Epithelial cell of prostate (primary cell): Measurements from ENCODE around the gene MTNR1B.
A peak's percentile ranks its signal among the peaks of the same experiment; 100 is the strongest.

Experiments used
- DNase-seq: peaks from one replicate; pipeline ENCODE4 v3.0.0-alpha.2; 2011; ENCODE audit warnings: low read depth, low spot score
- H3K27ac ChIP-seq: fragments of 450-650 bp; 2 replicates; pipeline ENCODE4 v1.5.1; 2017; ENCODE audit warnings: mild to moderate bottlenecking

The MTNR1B gene

GRCh38 chr11:92969634-92970347, at the start of gene MTNR1B:
TSS of gene MTNR1B (plus strand) at chr11:92969651. CDS start at chr11:92969726, 75 bp downstream.
- no peak for DNase-seq
- no peak within 1 kb of the TSS for H3K27ac ChIP-seq

GRCh38 chr11:92920331-92920730, 49.1 kb upstream of the MTNR1B start:
- H3K27ac ChIP-seq, result no peak overlapping the region
- DNase-seq, result no peak

GRCh38 chr11:92922731-92923130, 46.7 kb upstream of the MTNR1B start:
- H3K27ac ChIP-seq, result no peak overlapping the region
- no peak for DNase-seq

- no peak for DNase-seq
- no peak overlapping the region for H3K27ac ChIP-seq
Measured at GRCh38 chr11:92929246-92929645, 40.2 kb upstream of the MTNR1B start.

GRCh38 chr11:92929653-92930052, 39.8 kb upstream of the MTNR1B start:
- no peak overlapping the region for H3K27ac ChIP-seq
- no peak for DNase-seq

- DNase-seq, result no peak
- H3K27ac ChIP-seq, result no peak overlapping the region
Measured at GRCh38 chr11:92931746-92932422, 37.6 kb upstream of the MTNR1B start.

- H3K27ac ChIP-seq, result no peak overlapping the region
- no peak for DNase-seq
Measured at GRCh38 chr11:92939305-92939704, 30.1 kb upstream of the MTNR1B start.

- H3K27ac ChIP-seq, result no peak overlapping the region
- DNase-seq, result no peak
Measured at GRCh38 chr11:92941676-92942571, 27.5 kb upstream of the MTNR1B start.

- DNase-seq, result no peak
- no peak overlapping the region for H3K27ac ChIP-seq
Measured at GRCh38 chr11:92946707-92947106, 22.7 kb upstream of the MTNR1B start.

GRCh38 chr11:92948116-92948515, 21.3 kb upstream of the MTNR1B start:
- H3K27ac ChIP-seq, result no peak overlapping the region
- DNase-seq, result no peak

GRCh38 chr11:92954003-92954402, 15.4 kb upstream of the MTNR1B start:
- no peak for DNase-seq
- H3K27ac ChIP-seq, result no peak overlapping the region

GRCh38 chr11:92955860-92956259, 13.6 kb upstream of the MTNR1B start:
- H3K27ac ChIP-seq, result no peak overlapping the region
- DNase-seq, result peak; percentile 72

GRCh38 chr11:92960886-92961285, 8.6 kb upstream of the MTNR1B start:
- no peak for DNase-seq
- no peak overlapping the region for H3K27ac ChIP-seq

- no peak for DNase-seq
- no peak overlapping the region for H3K27ac ChIP-seq
Measured at GRCh38 chr11:92962446-92962845, 7.0 kb upstream of the MTNR1B start.

GRCh38 chr11:92964471-92964870, 5.0 kb upstream of the MTNR1B start:
- DNase-seq, result no peak
- no peak overlapping the region for H3K27ac ChIP-seq

GRCh38 chr11:92965196-92965595, 4.3 kb upstream of the MTNR1B start:
- no peak for DNase-seq
- no peak overlapping the region for H3K27ac ChIP-seq

GRCh38 chr11:92967178-92967577, 2.3 kb upstream of the MTNR1B start:
- DNase-seq, result no peak
- H3K27ac ChIP-seq, result no peak overlapping the region

- no peak overlapping the region for H3K27ac ChIP-seq
- DNase-seq, result no peak
Measured at GRCh38 chr11:92967867-92968266, 1.6 kb upstream of the MTNR1B start.

- DNase-seq, result no peak
- H3K27ac ChIP-seq, result no peak overlapping the region
Measured at GRCh38 chr11:92969293-92969633, 188 bp upstream of the MTNR1B start.

- H3K27ac ChIP-seq, result no peak overlapping the region
- DNase-seq, result no peak
Measured at GRCh38 chr11:92972248-92972647, 2.8 kb downstream of the MTNR1B start.

GRCh38 chr11:92975285-92975684, 5.8 kb downstream of the MTNR1B start:
- no peak for DNase-seq
- no peak overlapping the region for H3K27ac ChIP-seq
